H1 (cell line): ENCODE measurements around the gene POLR3C. TPM values are rescaled to one million over a fixed set of nuclear protein-coding genes. Genes with fewer than 3 reads are reported as not detected.

Experiments
- BRCA1 ChIP-seq: IDR thresholded peaks from 2 replicates; pipeline ENCODE4 v1.6.1; 2012; ENCODE audit warnings: low read depth, low read length, improper control_type of control experiment
- SIRT6 ChIP-seq: IDR thresholded peaks from one replicate; pipeline ENCODE4 v1.7.1; 2012; ENCODE audit warnings: low read length, inconsistent platforms
- TEAD4 ChIP-seq: IDR thresholded peaks from 2 replicates; pipeline ENCODE4 v1.6.1; 2012; ENCODE audit warnings: low read depth, low read length, inconsistent platforms, mixed read lengths
- polyA plus RNA-seq, 7 experiments: library from polyadenylated mRNA; depleted of rRNA in 3 of 7; stranded (reverse) in 5 of 7; unstranded in 2 of 7; fragments of >200 nt in 5 of 7; fragments of 200-250 nt in 2 of 7; gene quantifications; 1 replicate in 5 of 7; 2 replicates in 1 of 7; 4 replicates in 1 of 7; pipeline versions ENCODE4 v1.2.1 to v1.2.3, GENCODE V29; 2011 to 2013; ENCODE audit warnings: missing spikeins in 2 of 7, mixed read lengths in 2 of 7
- total RNA-seq: library from RNA; stranded (reverse); fragmentation: NEBNext Ultra II Directional; extraction: Animal tissue kit (Norgen Biotek cat#: 25700); gene quantifications from 2 replicates; pipeline ENCODE4 v1.2.1, GENCODE V29; 2021

The POLR3C gene
- total and polyA plus RNA-seq, 2 of the 8 experiments (the other 6 are each of a cell fraction or from before 2014, with no cell fraction given) = 26.8 TPM

- no peak for TF ChIP-seq BRCA1
- TF ChIP-seq SIRT6 = no peak
- TF ChIP-seq TEAD4 = no peak
Measured at GRCh38 chr1:145849356-145850160, 25.6 kb downstream of the POLR3C start (continued).
